Progenitor cell of endocrine pancreas (in vitro differentiated cells): ENCODE measurements around the gene BCL2L11. TPM values are rescaled to one million over a fixed set of nuclear protein-coding genes. Genes with fewer than 3 reads are reported as not detected.

ENCODE experiments used
- DNase-seq: peaks from one replicate; pipeline ENCODE4 v3.0.0; 2021; ENCODE audit warnings: low spot score; ENCODE audit not compliant: unreplicated experiment
- H3K27ac Mint-ChIP-seq: 2 replicates; pipeline ENCODE4 v1.8.0; 2021; ENCODE audit warnings: mild to moderate bottlenecking, moderate library complexity, mixed read lengths
- H3K27me3 Mint-ChIP-seq: 2 replicates; pipeline ENCODE4 v1.8.0; 2021; ENCODE audit warnings: mixed read lengths
- H3K36me3 Mint-ChIP-seq: 2 replicates; pipeline ENCODE4 v1.8.0; 2022; ENCODE audit warnings: mixed read lengths; ENCODE audit not compliant: insufficient read depth
- H3K4me1 Mint-ChIP-seq: 2 replicates; pipeline ENCODE4 v1.8.0; 2021; ENCODE audit warnings: low read depth, mixed read lengths
- H3K4me3 Mint-ChIP-seq: 2 replicates; pipeline ENCODE4 v1.8.0; 2021; ENCODE audit warnings: low read depth, mild to moderate bottlenecking, moderate library complexity, mixed read lengths
- H3K9me3 Mint-ChIP-seq: 2 replicates; pipeline ENCODE4 v1.8.0; 2021; ENCODE audit warnings: low read depth, mixed read lengths
- CTCF ChIP-seq: fragments of 200-600 bp; sonication (generic); IDR thresholded peaks from one replicate; pipeline ENCODE4 v1.5.0; 2021; ENCODE audit warnings: antibody characterized with exemption, mild to moderate bottlenecking; ENCODE audit not compliant: unreplicated experiment
- total RNA-seq: library from RNA; stranded (reverse); gene quantifications from 2 replicates; pipeline ENCODE4 v1.2.1, GENCODE V29; 2021

BCL2L11 gene
- total RNA-seq, 1 donor from 2014 or later: 27.7 TPM

GRCh38 chr2:111209045-111209514 is 88.4 kb downstream of the BCL2L11 start:
- DNase-seq: no peak
- Mint-ChIP-seq H3K9me3 (peaks cover 9% of the 10 kb centered on the region), H3K4me3 (no peak overlapping the region), H3K27ac (no peak overlapping the region), H3K4me1 (no peaks in the 10 kb centered on the region), H3K36me3 (peaks cover 1% of the 10 kb centered on the region), H3K27me3 (peaks cover 3% of the 10 kb centered on the region)
- no peak for TF ChIP-seq CTCF

- no peak for DNase-seq
- Mint-ChIP-seq H3K4me3 (no peak overlapping the region), H3K27ac (no peak overlapping the region), H3K4me1 (no peaks in the 10 kb centered on the region), H3K36me3 (peaks cover 2% of the 10 kb centered on the region), H3K27me3 (peaks cover 3% of the 10 kb centered on the region), H3K9me3 (peaks cover 19% of the 10 kb centered on the region)
- no peak for TF ChIP-seq CTCF
These were observed 89.3 kb downstream of the BCL2L11 start for GRCh38 chr2:111210036-111210435.

- H3K4me3 Mint-ChIP-seq: no peak overlapping the region
- TF ChIP-seq CTCF: no peak
- no peak for DNase-seq
- H3K36me3 Mint-ChIP-seq: peaks cover 2% of the 10 kb centered on the region
- H3K27ac Mint-ChIP-seq: no peak overlapping the region
- peaks cover 20% of the 10 kb centered on the region for H3K9me3 Mint-ChIP-seq
- no peaks in the 10 kb centered on the region for H3K27me3 Mint-ChIP-seq
- no peaks in the 10 kb centered on the region for H3K4me1 Mint-ChIP-seq
These were observed 93.2 kb downstream of the BCL2L11 start for GRCh38 chr2:111213877-111214276.

GRCh38 chr2:111216811-111217652 is 96.3 kb downstream of the BCL2L11 start:
- no peak for DNase-seq
- H3K4me1 Mint-ChIP-seq: peaks cover 2% of the 10 kb centered on the region
- TF ChIP-seq CTCF: no peak
- no peak overlapping the region for H3K4me3 Mint-ChIP-seq
- H3K9me3 Mint-ChIP-seq: peaks cover 20% of the 10 kb centered on the region
- H3K27me3 Mint-ChIP-seq: no peaks in the 10 kb centered on the region
- H3K27ac Mint-ChIP-seq: no peak overlapping the region
- peaks cover 2% of the 10 kb centered on the region for H3K36me3 Mint-ChIP-seq
